Measurements from ENCODE around the gene SCN4A. TPM values are rescaled to one million over a fixed set of nuclear protein-coding genes. Genes with fewer than 3 reads are reported as not detected.

SCN4A gene
- total RNA-seq, 1 donor from 2014 or later, result 0.18 TPM

GRCh38 chr17:63988741-63989621, 16.3 kb upstream of the SCN4A start:
- Histone ChIP-seq H3K36me3 (no peaks in the 10 kb centered on the region), H3K4me1 (peaks cover 44% of the 10 kb centered on the region), H3K4me3 (no peak overlapping the region), H3K27me3 (ENCODE audit: low read depth) (peaks cover 6% of the 10 kb centered on the region), H3K27ac (no peak overlapping the region), H3K9me3 (no peaks in the 10 kb centered on the region)
- intact Hi-C loops (cut with DNase I), result no loop called here
- DNase-seq (peak; percentile 45), ATAC-seq (no peak)
- TF ChIP-seq CTCF (IDR thresholded peaks at IDR 0.05), result no peak

DNA sequence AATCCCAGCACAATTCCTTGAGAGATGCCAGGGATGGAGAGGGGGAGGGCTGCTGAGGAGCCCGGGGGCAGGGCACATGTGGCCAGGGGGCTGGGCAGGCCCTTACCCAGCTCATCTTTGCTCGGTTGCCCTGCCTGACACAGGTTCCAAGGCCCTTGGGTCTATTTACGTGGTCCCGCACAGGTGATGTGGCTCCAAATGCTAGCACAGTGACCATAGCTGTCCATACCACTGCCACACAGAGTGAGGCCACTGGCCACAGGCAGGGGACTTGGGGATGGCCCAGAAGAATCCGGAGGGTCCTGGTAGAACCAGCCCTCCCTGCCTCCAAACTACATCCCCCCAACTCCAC, 15.4 kb upstream of the SCN4A start:
- Histone ChIP-seq H3K4me3 (no peak overlapping the region), H3K27me3 (ENCODE audit: low read depth) (peaks cover 6% of the 10 kb centered on the region), H3K36me3 (no peaks in the 10 kb centered on the region), H3K9me3 (no peaks in the 10 kb centered on the region), H3K27ac (no peak overlapping the region), H3K4me1 (peaks cover 53% of the 10 kb centered on the region)
- no peak for TF ChIP-seq CTCF (IDR thresholded peaks at IDR 0.05)
- intact Hi-C loops (cut with DNase I), result no loop called here
- no peak for DNase-seq
- no peak for ATAC-seq

DNA sequence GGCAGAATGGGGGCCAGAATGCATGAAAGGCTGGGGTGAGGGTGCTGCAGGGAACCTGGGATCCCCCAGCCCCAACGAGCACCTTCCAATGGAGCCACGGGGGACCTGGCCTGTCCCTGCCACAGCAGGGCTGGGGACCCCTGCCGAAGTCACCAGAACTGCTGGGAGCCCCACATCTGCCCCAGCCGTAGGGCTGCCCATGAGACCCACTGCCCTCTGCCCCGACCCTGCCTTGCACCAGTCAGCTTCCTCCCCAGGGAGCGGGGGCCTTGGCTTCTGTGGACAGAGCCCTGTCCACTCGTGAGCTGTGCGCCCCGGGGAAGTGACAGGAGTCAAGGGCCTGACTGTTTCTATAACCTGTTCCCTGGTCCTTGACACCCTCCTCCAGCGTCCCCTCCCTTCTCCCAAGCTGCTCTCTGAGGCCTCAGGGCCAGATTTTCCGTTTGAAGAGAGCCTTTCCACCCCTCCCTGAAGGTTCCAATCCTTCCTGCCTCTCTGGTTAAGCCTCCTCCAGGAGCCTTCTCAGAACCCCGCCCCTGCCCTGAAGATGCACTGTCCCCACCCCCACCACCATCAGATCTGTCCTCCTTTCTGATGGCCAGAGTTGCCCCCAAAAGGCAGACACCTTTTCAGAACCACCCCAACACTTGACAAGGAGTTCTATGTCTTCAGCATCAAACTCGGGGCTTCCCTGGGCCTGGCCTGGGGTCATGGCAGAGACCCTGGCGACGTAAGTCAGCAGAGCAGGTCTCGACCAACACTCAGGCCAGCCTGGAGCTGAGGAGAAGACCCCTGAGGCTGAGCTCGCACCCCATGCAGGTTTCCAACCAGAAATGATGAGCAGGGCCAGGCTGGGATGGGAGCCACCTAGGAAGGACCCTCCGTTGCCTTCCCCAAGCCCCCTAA, 14.8 kb upstream of the SCN4A start:
- Histone ChIP-seq H3K9me3 (no peaks in the 10 kb centered on the region), H3K27me3 (ENCODE audit: low read depth) (peaks cover 6% of the 10 kb centered on the region), H3K4me3 (no peak overlapping the region), H3K36me3 (no peaks in the 10 kb centered on the region), H3K27ac (no peak overlapping the region), H3K4me1 (peaks cover 58% of the 10 kb centered on the region)
- intact Hi-C loops (cut with DNase I), result no loop called here
- DNase-seq, result no peak
- TF ChIP-seq CTCF (IDR thresholded peaks at IDR 0.05), result no peak
- no peak for ATAC-seq

DNA sequence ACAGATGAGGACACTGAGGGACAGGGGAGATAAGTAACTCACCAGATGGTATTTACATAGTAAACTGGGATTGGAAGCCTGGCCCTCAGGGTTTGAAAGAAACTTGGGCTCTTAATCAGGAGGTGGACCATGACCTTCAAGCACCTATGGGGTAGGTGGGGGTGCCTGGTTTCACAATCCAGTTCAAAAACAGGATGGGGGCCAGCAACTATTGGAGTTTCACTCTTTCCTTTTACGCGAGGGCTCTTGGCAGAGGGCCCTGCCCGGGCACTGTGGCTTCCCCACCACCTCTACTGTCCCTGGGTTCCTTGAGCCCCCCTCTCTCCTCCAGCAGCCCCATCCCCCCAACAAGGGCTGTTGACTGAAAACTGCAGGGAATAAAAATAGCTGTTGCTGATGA, 14.1 kb upstream of the SCN4A start:
- intact Hi-C loops (cut with DNase I), result no loop called here
- Histone ChIP-seq H3K4me3 (no peak overlapping the region), H3K27me3 (ENCODE audit: low read depth) (peaks cover 6% of the 10 kb centered on the region), H3K9me3 (no peaks in the 10 kb centered on the region), H3K4me1 (peaks cover 58% of the 10 kb centered on the region), H3K27ac (no peak overlapping the region), H3K36me3 (no peaks in the 10 kb centered on the region)
- no peak for TF ChIP-seq CTCF (IDR thresholded peaks at IDR 0.05)
- no peak for ATAC-seq
- DNase-seq, result no peak

- ATAC-seq (no peak), DNase-seq (no peak)
- Histone ChIP-seq H3K9me3 (no peaks in the 10 kb centered on the region), H3K27me3 (ENCODE audit: low read depth) (peaks cover 3% of the 10 kb centered on the region), H3K4me3 (no peak overlapping the region), H3K36me3 (no peaks in the 10 kb centered on the region), H3K27ac (peak overlapping the region; percentile 69), H3K4me1 (peaks cover 63% of the 10 kb centered on the region)
- TF ChIP-seq CTCF (IDR thresholded peaks at IDR 0.05), result no peak
- intact Hi-C loops (cut with DNase I), result no loop called here
These were observed 12.8 kb upstream of the SCN4A start for GRCh38 chr17:63985387-63986140.

All from lower lobe of right lung (tissue), 2 donors.